Lower leg skin (tissue), 3 donors: ENCODE measurements around the gene KCNE4.

ENCODE experiments used
- CTCF ChIP-seq, 3 donors: fragments of 450-650 bp; IDR thresholded peaks; one replicate each; pipeline ENCODE4 v1.5.1; 2016; ENCODE audit warnings: antibody characterized with exemption in 3 of 3, mild to moderate bottlenecking in 3 of 3, moderate library complexity in 2 of 3
- POLR2A ChIP-seq, 2 donors: fragments of 450-650 bp; IDR thresholded peaks; one replicate each; pipeline ENCODE4 v1.6.1; 2016 to 2017; ENCODE audit warnings: antibody characterized with exemption in 2 of 2, mild to moderate bottlenecking in 1 of 2, moderate library complexity in 1 of 2

- TF ChIP-seq CTCF (IDR thresholded peaks at IDR 0.05) (no peak), POLR2A (IDR thresholded peaks at IDR 0.05) (no peak)
These were observed 45.9 kb downstream of the KCNE4 start for GRCh38 chr2:223097888-223098383.
